Measurements from ENCODE around the gene MFSD2A. TPM values are rescaled to one million over a fixed set of nuclear protein-coding genes. Genes with fewer than 3 reads are reported as not detected.

The MFSD2A gene
- total RNA-seq (ENCODE audit: low replicate concordance): 0.90 and 1.4 TPM in 2 replicates

GRCh38 chr1:39954870-39955546 is at the start of gene MFSD2A:
TSS of gene MFSD2A (plus strand) at chr1:39955145. CDS start at chr1:39955293, 148 bp downstream.
- peaks cover 3% of the 10 kb centered on the region for H4K20me1 ChIP-seq (ENCODE audit: low read depth)
- H3K36me3 Mint-ChIP-seq: peaks cover 6% of the 10 kb centered on the region
- H3K27me3 ChIP-seq: peaks cover 59% of the 10 kb centered on the region
- H3K4me1 ChIP-seq: peaks cover 5% of the 10 kb centered on the region
- peaks cover 35% of the 10 kb centered on the region for H3K4me1 Mint-ChIP-seq
- H3K9ac ChIP-seq: no peak within 1 kb of the TSS
- H2AFZ ChIP-seq (replicated peaks): peak within 1 kb of the TSS; percentile 79
- H3K79me2 ChIP-seq (ENCODE audit: low read depth): no peaks in the 10 kb centered on the region
- peak; percentile 44 for TF ChIP-seq EZH2phosphoT487 (IDR thresholded peaks at IDR 0.05)
- TF ChIP-seq, protein P1, sequence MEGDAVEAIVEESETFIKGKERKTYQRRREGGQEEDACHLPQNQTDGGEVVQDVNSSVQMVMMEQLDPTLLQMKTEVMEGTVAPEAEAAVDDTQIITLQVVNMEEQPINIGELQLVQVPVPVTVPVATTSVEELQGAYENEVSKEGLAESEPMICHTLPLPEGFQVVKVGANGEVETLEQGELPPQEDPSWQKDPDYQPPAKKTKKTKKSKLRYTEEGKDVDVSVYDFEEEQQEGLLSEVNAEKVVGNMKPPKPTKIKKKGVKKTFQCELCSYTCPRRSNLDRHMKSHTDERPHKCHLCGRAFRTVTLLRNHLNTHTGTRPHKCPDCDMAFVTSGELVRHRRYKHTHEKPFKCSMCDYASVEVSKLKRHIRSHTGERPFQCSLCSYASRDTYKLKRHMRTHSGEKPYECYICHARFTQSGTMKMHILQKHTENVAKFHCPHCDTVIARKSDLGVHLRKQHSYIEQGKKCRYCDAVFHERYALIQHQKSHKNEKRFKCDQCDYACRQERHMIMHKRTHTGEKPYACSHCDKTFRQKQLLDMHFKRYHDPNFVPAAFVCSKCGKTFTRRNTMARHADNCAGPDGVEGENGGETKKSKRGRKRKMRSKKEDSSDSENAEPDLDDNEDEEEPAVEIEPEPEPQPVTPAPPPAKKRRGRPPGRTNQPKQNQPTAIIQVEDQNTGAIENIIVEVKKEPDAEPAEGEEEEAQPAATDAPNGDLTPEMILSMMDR (IDR thresholded peaks at IDR 0.05): no peak
- H3K36me3 ChIP-seq: no peaks in the 10 kb centered on the region
- no peaks in the 10 kb centered on the region for H3K9me3 Mint-ChIP-seq
- no peaks in the 10 kb centered on the region for H3K9me3 ChIP-seq (ENCODE audit: low read depth)
- H3K27me3 Mint-ChIP-seq (ENCODE audit: insufficient read depth, low read depth): peaks cover 9% of the 10 kb centered on the region
- H3F3A ChIP-seq (ENCODE audit: low read depth): peaks cover 3% of the 10 kb centered on the region
- no peak within 1 kb of the TSS for H3K27ac ChIP-seq
- peak within 1 kb of the TSS; percentile 97 for H3K4me3 Mint-ChIP-seq
- peak within 1 kb of the TSS; percentile 84 for H3K4me2 ChIP-seq
- H3K4me3 ChIP-seq: peak within 1 kb of the TSS; percentile 43
- H3K27ac Mint-ChIP-seq: peak within 1 kb of the TSS; percentile 66
- peak; percentile 95 for DNase-seq (ENCODE audit: low spot score)

DNA sequence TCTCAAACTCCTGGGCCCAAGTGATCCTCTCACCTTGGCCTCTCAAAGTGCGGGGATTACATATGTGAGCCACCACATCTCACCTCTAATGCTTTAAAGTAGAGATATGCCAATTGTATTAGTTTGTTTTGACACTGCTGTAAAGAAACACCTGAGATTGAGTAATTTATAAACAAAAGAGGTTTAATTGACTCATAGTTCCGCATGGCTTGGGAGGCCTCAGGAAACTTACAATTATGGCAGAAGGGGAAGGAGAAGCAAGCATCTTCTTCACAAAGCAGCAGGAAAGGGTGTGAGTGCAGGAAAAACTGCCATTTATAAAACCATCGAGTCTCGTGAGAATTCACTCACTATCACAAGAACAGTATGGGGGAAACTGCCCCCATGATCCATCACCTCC is 49.8 kb upstream of the MFSD2A start:
- Mint-ChIP-seq H3K36me3 (no peaks in the 10 kb centered on the region), H3K4me1 (peaks cover 7% of the 10 kb centered on the region), H3K27ac (no peak overlapping the region), H3K4me3 (no peak overlapping the region), H3K27me3 (ENCODE audit: insufficient read depth, low read depth) (peaks cover 3% of the 10 kb centered on the region), H3K9me3 (peaks cover 16% of the 10 kb centered on the region)
- DNase-seq (ENCODE audit: low spot score): no peak
- peaks cover 7% of the 10 kb centered on the region for H3K79me2 ChIP-seq (ENCODE audit: low read depth)
- TF ChIP-seq EZH2 (IDR thresholded peaks at IDR 0.05) (no peak), EZH2phosphoT487 (IDR thresholded peaks at IDR 0.05) (no peak)
- TF ChIP-seq, protein P1 (IDR thresholded peaks at IDR 0.05): no peak
- H3K36me3 ChIP-seq: no peaks in the 10 kb centered on the region
- no peaks in the 10 kb centered on the region for H3K9me3 ChIP-seq (ENCODE audit: low read depth)
- H3K4me3 ChIP-seq: no peak overlapping the region
- H3K4me2 ChIP-seq: no peak overlapping the region
- H3F3A ChIP-seq (ENCODE audit: low read depth): peaks cover 16% of the 10 kb centered on the region
- peaks cover 4% of the 10 kb centered on the region for H3K4me1 ChIP-seq
- H3K27ac ChIP-seq: no peak overlapping the region
- peaks cover 34% of the 10 kb centered on the region for H3K27me3 ChIP-seq
- H2AFZ ChIP-seq (replicated peaks): no peak overlapping the region
- no peak overlapping the region for H3K9ac ChIP-seq
- H4K20me1 ChIP-seq (ENCODE audit: low read depth): peaks cover 6% of the 10 kb centered on the region

GRCh38 chr1:39907528-39908453 is 47.2 kb upstream of the MFSD2A start:
- no peak overlapping the region for H3K27ac Mint-ChIP-seq
- H3K27ac ChIP-seq: no peak overlapping the region
- DNase-seq (ENCODE audit: low spot score): no peak
- H2AFZ ChIP-seq (replicated peaks): no peak overlapping the region
- H3K9me3 Mint-ChIP-seq: peaks cover 19% of the 10 kb centered on the region
- H4K20me1 ChIP-seq (ENCODE audit: low read depth): no peaks in the 10 kb centered on the region
- no peaks in the 10 kb centered on the region for H3K4me1 ChIP-seq
- no peak overlapping the region for H3K4me2 ChIP-seq
- peaks cover 17% of the 10 kb centered on the region for H3K27me3 ChIP-seq
- H3K36me3 Mint-ChIP-seq: no peaks in the 10 kb centered on the region
- H3K4me3 ChIP-seq: no peak overlapping the region
- H3K79me2 ChIP-seq (ENCODE audit: low read depth): no peaks in the 10 kb centered on the region
- no peaks in the 10 kb centered on the region for H3K36me3 ChIP-seq
- H3K9ac ChIP-seq: no peak overlapping the region
- H3K9me3 ChIP-seq (ENCODE audit: low read depth): no peaks in the 10 kb centered on the region
- peaks cover 2% of the 10 kb centered on the region for H3K27me3 Mint-ChIP-seq (ENCODE audit: insufficient read depth, low read depth)
- no peak overlapping the region for H3K4me3 Mint-ChIP-seq
- H3F3A ChIP-seq (ENCODE audit: low read depth): peaks cover 3% of the 10 kb centered on the region
- no peak for TF ChIP-seq EZH2phosphoT487 (IDR thresholded peaks at IDR 0.05)
- no peaks in the 10 kb centered on the region for H3K4me1 Mint-ChIP-seq
